Putamen (tissue), 1 donor: ENCODE results near the gene LENEP.

ENCODE experiments used
- DNase-seq: peaks from one replicate; pipeline ENCODE4 v3.0.0-alpha.2; 2016; ENCODE audit warnings: low spot score

LENEP gene

DNA sequence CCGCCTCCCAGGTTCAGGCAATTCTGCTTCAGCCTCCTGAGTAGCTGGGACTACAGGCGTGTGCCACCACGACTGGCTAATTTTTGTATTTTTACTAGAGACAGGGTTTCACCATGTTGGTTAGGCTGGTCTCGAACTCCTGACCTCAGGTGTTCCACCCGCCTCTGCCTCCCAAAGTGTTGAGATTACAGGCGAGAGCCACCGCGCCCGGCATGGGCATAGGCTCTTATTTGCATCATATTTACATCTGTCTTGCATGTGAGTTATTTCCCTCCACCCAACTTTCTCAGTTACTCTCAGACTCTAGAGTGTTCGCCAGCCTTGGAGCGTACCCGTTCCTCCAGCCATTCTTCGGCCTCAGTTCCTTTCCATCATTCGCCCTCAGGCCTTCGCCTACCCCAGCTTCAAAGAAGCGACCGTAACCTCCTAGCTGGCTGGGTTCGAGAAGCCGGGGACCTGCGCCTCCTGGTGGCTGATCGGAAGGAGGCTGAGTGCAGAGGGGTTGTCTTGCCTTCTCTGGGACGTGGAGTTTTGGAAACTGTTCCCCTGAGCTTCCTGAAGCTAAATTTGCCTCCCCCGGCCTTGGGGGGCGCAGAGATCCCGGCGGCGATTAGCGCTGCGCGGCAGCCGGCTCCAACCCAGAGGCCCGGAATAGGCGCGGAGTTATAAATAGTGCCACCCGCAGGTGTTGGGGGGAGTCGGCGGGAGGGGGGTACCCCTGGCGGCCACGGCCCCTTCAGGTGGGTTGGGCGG lies 5.6 kb downstream of the LENEP start:
- DNase-seq: peak; percentile 73

DNA sequence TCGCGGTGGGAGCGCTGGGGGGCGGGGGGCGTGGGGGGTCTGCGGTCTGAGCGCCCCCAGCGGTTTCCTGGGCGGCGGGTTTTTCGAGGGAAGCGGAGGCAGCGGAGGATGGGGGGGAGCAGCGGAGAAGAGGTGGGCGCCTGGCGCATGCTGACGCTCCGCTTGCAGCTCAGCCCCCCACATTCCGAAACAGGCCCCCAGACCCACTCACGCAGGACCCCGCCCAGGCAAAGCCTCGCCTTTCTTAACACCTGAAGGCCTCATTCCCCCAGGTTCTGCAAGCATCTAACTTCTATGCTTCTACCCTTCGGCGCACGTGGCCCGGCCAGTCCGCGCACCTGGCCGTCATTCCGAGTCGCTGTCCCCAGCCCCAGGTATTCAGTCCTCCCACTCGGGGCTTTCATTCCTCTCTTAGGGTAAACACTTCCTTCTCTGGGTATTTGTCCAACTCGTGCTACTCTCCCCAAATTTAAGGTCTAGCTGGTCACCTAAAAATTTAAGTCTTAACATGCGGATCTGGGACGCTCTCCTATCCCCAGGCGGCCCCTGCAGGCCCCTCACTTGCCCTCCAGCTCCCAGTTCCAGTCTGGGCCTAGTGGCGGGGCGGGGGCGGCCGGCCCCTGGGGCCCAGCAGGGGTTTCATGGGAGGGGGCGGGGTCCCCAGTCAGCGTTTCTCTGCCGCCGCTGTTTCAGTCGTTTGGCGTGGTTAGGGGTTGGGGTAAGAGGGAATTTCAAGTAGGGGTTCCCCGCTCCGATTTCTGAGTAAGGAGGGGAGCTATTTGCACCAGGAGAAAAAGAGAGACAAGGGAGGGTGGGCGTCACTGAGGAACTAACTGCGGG lies 6.4 kb downstream of the LENEP start:
- no peak for DNase-seq

DNA sequence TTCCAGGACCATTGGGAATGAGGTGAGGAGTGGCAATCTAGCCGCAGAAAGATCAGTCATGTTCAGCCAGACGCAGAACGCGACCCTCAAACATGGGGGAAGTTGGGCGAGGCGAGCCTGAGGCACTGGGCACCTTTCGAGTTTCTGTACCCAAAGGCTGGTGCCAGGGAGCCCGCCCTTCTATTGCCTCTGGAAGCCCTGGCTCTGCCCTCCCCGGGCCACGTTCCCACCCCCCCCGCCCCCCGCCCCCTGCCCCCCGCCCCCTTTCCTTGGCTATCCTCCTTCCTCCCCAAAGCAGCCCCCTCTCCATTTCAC lies 7.0 kb downstream of the LENEP start:
- DNase-seq: no peak

- peak; percentile 86 for DNase-seq
Observed at GRCh38 chr1:155000726-155001424, 7.5 kb downstream of the LENEP start.

- no peak for DNase-seq
Observed at GRCh38 chr1:155001425-155001674, 8.0 kb downstream of the LENEP start.

GRCh38 chr1:155001675-155002463 lies 8.5 kb downstream of the LENEP start:
- DNase-seq: peak; percentile 100

GRCh38 chr1:155002464-155003226 lies 9.3 kb downstream of the LENEP start, which contains the start of gene ZBTB7B:
Gene ZBTB7B (plus strand): TSS chr1:155002802. CDS start chr1:155014661, 11,859 bp downstream.
- DNase-seq: no peak

DNA sequence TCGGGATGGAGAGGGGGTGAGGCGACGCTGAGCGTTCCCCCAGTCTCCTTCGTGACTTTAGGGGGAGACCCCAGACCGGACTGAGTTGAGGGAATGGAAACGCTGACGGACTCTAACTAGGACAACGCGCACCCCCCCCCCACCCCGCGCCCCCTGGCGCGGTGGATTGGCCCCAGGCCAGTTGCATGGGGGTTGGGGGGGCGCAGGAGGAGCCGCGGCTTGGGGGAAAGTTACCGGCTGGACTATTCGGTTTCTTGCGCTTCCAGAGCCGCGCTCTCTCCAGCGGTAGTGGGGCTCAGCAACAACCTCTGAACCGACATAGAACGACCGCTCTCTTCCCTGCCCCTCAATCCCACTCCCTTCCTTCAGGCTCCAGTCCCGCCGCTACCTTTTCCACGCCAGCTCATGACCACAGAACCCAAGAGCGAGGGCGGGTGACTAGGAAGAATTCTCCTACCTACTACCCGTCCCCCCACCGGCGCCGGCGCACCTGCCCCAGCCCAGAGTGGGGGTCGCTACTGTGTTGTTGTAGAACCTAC lies 9.9 kb downstream of the LENEP start:
- no peak for DNase-seq

- DNase-seq: peak; percentile 66
Observed at GRCh38 chr1:155003766-155004351, 10.5 kb downstream of the LENEP start.

DNA sequence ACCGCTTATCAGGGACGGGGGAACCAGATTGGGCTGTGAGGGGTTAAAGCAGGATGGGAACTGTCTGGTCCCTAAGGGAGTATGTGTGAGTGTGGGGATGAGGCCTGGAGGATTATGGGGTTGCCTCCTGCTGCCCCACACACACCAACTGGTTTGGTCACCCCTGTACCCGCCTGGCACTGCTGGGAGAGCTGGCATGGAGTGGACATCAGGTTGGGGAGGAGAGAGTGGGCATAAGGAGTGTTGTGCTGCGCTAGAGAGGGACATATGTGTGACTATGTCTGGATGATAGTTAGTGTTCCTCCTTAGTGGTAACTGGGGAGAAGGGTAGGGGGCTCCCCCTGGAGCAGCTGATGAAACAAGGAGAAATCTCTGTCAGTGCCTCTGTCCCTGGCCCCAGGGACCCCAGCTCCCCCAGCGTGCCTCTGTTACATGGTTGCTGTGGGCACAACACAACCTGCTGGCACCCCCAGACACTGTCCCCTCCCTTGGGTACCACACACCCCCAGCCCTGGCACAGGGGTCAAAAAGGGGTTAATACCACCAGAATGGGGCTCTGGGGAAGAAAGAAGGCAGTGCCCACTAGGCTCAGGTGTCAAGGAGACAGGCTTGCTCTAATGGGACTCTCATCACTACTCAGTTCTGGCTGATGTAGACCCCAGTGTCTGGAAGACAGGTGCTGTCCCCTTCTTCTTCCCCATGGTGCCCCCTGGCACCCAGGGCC lies 11.1 kb downstream of the LENEP start:
- DNase-seq: no peak

GRCh38 chr1:155005076-155006011 lies 12.0 kb downstream of the LENEP start:
- DNase-seq: peak; percentile 84

- peak; percentile 66 for DNase-seq
Observed at GRCh38 chr1:155006601-155007101, 13.3 kb downstream of the LENEP start.

GRCh38 chr1:155007251-155007828 lies 14.0 kb downstream of the LENEP start:
- no peak for DNase-seq

DNA sequence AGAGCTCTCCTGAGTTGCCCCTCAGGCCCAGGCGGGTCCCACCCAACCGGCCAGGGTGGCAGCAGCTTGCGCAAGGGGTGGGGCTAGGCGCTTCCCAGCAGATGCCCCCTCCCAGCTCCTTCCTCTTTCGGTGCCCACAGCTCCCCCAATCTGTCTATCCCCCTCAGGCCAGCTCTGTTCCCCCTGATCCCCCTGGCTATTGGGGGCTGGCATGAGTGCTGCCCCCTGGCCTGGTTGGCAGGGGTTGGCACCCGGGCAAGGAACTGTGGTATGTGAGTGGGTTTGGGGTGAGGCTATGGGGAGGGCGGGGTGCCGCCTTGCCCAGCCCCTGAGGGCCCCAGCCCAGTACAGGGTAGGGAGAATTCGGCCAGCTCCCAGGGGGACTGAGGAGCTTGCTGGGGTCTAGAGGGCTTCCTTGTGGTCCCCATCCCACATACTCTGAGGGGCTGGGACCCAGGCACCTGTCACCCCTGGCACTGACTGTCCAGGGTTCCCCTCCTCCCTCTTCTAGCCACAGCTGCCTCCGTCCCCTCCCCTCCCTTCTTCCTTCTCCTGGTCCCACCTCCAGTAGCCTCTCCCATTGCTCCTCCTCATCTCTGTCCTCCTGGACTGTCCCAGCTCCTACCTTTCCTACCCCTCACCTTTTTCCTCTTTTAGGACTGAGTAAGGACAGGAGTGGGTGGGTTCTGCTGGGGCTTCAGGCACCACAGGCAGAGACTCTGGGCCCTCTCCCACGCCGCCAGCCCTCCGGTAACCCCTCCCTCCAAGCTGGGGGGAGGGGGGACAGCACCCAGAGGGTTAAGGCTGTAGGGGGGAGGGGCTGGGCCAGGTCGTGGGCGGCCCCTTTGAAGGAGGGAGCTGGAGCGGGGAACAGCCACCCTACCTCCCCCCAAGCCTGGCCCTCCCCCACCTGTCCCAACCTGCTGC lies 14.9 kb downstream of the LENEP start:
- no peak for DNase-seq

GRCh38 chr1:155009221-155009711 lies 15.9 kb downstream of the LENEP start:
- no peak for DNase-seq

GRCh38 chr1:155009742-155010141 lies 16.4 kb downstream of the LENEP start:
- DNase-seq: no peak
